ENCODE results near the gene ZC3H13.

Gene ZC3H13

DNA sequence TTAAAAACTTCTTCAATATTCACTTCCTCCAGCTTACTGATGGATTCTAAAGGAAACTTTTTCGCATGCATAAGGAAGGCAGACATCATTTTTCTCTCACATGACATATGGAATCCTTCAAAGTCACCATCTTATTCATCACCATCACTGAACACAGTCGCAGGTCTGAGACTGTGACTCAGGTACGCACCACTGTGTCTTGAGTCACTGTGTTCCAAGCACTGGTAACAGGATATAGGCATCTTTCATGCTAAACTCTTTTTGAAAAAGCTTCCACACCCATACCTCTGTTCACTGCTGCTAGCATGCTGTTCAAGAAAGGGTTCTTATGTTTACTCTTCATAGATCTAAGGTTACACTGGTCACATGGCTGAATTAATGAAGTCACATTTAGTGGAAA, 133.9 kb downstream of the ZC3H13 start:
- no peaks in the 10 kb centered on the region for H3K79me2 ChIP-seq (ENCODE audit: low read length)
- no peak overlapping the region for H3K4me3 ChIP-seq (ENCODE audit: low read length)
- no peaks in the 10 kb centered on the region for H3K4me1 ChIP-seq (ENCODE audit: low read length)
- H3K27me3 ChIP-seq (replicated peaks; ENCODE audit: insufficient read depth, low read length) = no peaks in the 10 kb centered on the region
- no peaks in the 10 kb centered on the region for H3K9me2 ChIP-seq (replicated peaks; ENCODE audit: insufficient read depth, low read length)
- no peaks in the 10 kb centered on the region for H3K9me3 ChIP-seq (replicated peaks; ENCODE audit: insufficient read depth, low read length)
- TF ChIP-seq EZH2 (optimal IDR thresholded peaks at IDR 0.05; ENCODE audit: low read depth, low read length) = no peak
- no peak for TF ChIP-seq CTCF (IDR thresholded peaks at IDR 0.05; ENCODE audit: low read length)
- TF ChIP-seq EZH2phosphoT487 (IDR thresholded peaks at IDR 0.05; ENCODE audit: low read length) = no peak
- H3K36me3 ChIP-seq (replicated peaks; ENCODE audit: insufficient read depth, low read length) = no peaks in the 10 kb centered on the region
- no peaks in the 10 kb centered on the region for H3F3A ChIP-seq (ENCODE audit: insufficient read depth, low read length)
- H4K20me1 ChIP-seq (ENCODE audit: insufficient read depth, low read length) = no peaks in the 10 kb centered on the region
- H2AFZ ChIP-seq (ENCODE audit: low read length) = no peak overlapping the region
- no peak overlapping the region for H3K27ac ChIP-seq (ENCODE audit: low read length)
- no peak overlapping the region for H3K9ac ChIP-seq (ENCODE audit: low read length)
- no peak for DNase-seq
- H3K4me2 ChIP-seq (ENCODE audit: low read depth, low read length) = no peak overlapping the region

DNA sequence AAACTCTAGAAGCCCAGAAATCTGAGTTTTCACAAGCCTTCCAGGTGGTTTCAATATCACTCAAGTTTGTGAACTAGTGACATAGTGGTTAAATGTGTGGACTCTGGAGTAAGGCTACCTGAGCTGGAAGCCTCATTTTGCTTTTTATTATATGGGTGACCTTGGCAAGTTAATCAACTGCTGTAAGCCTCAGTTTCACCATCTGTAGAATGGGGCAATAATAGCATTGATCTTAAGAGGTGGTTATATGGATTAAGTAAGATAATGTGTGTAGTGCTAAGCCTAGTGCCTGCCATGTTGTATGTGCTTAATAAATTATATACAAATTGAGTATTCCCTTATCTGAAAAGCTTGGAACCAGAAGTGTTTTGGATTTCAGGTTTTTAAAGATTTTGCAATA, 135.5 kb downstream of the ZC3H13 start:
- no peaks in the 10 kb centered on the region for H3K27me3 ChIP-seq (replicated peaks; ENCODE audit: insufficient read depth, low read length)
- H3K4me1 ChIP-seq (ENCODE audit: low read length) = no peaks in the 10 kb centered on the region
- H3F3A ChIP-seq (ENCODE audit: insufficient read depth, low read length) = no peaks in the 10 kb centered on the region
- no peak for TF ChIP-seq EZH2 (optimal IDR thresholded peaks at IDR 0.05; ENCODE audit: low read depth, low read length)
- TF ChIP-seq EZH2phosphoT487 (IDR thresholded peaks at IDR 0.05; ENCODE audit: low read length) = no peak
- no peak for TF ChIP-seq CTCF (IDR thresholded peaks at IDR 0.05; ENCODE audit: low read length)
- H3K9me3 ChIP-seq (replicated peaks; ENCODE audit: insufficient read depth, low read length) = no peaks in the 10 kb centered on the region
- H2AFZ ChIP-seq (ENCODE audit: low read length) = no peak overlapping the region
- no peaks in the 10 kb centered on the region for H4K20me1 ChIP-seq (ENCODE audit: insufficient read depth, low read length)
- H3K27ac ChIP-seq (ENCODE audit: low read length) = no peak overlapping the region
- DNase-seq = no peak
- H3K4me2 ChIP-seq (ENCODE audit: low read depth, low read length) = no peak overlapping the region
- H3K79me2 ChIP-seq (ENCODE audit: low read length) = no peaks in the 10 kb centered on the region
- no peaks in the 10 kb centered on the region for H3K36me3 ChIP-seq (replicated peaks; ENCODE audit: insufficient read depth, low read length)
- H3K9ac ChIP-seq (ENCODE audit: low read length) = no peak overlapping the region
- H3K9me2 ChIP-seq (replicated peaks; ENCODE audit: insufficient read depth, low read length) = no peaks in the 10 kb centered on the region
- H3K4me3 ChIP-seq (ENCODE audit: low read length) = no peak overlapping the region

DNA sequence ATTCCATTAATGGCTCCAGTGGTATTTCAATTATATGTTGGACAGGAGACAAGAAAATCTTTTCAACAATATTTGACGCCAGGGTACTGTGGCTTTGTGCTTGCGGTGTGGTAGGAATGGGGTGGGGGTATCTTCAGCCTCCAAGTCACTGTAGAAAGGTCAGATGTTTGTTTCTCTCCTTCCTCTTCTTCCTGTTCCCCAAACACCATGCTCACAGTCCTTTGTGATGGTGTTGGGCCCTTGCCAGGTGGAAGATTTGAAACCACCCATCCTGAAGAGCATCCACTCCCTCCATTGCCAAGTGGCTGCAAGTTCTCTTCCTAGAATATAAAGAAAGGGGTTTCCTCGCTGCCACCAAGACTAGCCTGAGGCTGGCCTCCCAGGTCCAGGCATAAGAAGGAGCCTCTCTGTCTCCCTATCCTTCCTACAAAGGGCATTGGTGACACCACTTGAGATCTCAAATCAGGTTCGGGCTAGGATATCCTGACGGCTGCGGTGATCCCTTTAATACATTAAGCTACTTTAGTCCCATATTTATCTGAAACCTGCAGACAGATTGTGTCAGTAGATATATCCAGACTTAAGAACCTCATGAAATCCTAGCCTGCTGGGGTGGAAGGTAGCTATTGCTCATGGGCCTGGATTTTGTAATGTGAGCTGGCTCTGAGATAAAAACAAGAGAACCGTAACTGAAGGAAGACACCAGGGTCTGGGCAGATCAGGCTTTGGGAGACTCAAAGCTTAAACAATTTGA, 136.7 kb downstream of the ZC3H13 start:
- DNase-seq = no peak
- Histone ChIP-seq H3K27me3 (replicated peaks; ENCODE audit: insufficient read depth, low read length) (no peaks in the 10 kb centered on the region), H3K36me3 (replicated peaks; ENCODE audit: insufficient read depth, low read length) (no peaks in the 10 kb centered on the region), H3K4me2 (ENCODE audit: low read depth, low read length) (no peak overlapping the region), H3K9me2 (replicated peaks; ENCODE audit: insufficient read depth, low read length) (no peaks in the 10 kb centered on the region), H3K4me1 (ENCODE audit: low read length) (no peaks in the 10 kb centered on the region), H3K9ac (ENCODE audit: low read length) (no peak overlapping the region), H3K4me3 (ENCODE audit: low read length) (no peak overlapping the region), H2AFZ (ENCODE audit: low read length) (no peak overlapping the region), H3K79me2 (ENCODE audit: low read length) (no peaks in the 10 kb centered on the region), H3K9me3 (replicated peaks; ENCODE audit: insufficient read depth, low read length) (no peaks in the 10 kb centered on the region), H4K20me1 (ENCODE audit: insufficient read depth, low read length) (no peaks in the 10 kb centered on the region), H3F3A (ENCODE audit: insufficient read depth, low read length) (no peaks in the 10 kb centered on the region), H3K27ac (ENCODE audit: low read length) (no peak overlapping the region)
- TF ChIP-seq EZH2phosphoT487 (IDR thresholded peaks at IDR 0.05; ENCODE audit: low read length) = no peak
- no peak for TF ChIP-seq CTCF (IDR thresholded peaks at IDR 0.05; ENCODE audit: low read length)
- TF ChIP-seq EZH2 (optimal IDR thresholded peaks at IDR 0.05; ENCODE audit: low read depth, low read length) = no peak
